Measurements from ENCODE around the gene IFITM10.

DNA sequence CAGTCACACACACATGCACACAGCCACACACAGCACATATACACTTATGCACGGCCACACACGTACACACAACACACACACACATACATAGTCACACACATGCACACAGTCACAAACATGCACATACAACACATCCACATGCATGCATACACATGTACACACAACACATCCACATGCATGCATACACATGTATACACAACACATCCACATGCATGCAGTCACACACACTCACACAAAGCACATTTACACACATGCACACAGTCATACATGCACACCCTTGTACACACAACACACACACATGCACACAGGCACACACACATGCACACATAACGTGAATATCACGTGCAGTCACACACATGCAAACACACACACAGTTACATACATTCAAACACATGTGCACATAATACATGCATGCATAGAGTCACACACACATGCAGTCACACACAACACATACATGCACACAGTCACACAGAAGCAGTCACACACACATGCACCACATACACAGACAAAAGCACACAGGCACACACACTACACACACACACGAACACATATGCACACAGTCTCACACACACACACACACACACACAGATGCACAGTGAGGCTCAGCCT is 18.8 kb downstream of the IFITM10 start:
- TF ChIP-seq, protein P1, sequence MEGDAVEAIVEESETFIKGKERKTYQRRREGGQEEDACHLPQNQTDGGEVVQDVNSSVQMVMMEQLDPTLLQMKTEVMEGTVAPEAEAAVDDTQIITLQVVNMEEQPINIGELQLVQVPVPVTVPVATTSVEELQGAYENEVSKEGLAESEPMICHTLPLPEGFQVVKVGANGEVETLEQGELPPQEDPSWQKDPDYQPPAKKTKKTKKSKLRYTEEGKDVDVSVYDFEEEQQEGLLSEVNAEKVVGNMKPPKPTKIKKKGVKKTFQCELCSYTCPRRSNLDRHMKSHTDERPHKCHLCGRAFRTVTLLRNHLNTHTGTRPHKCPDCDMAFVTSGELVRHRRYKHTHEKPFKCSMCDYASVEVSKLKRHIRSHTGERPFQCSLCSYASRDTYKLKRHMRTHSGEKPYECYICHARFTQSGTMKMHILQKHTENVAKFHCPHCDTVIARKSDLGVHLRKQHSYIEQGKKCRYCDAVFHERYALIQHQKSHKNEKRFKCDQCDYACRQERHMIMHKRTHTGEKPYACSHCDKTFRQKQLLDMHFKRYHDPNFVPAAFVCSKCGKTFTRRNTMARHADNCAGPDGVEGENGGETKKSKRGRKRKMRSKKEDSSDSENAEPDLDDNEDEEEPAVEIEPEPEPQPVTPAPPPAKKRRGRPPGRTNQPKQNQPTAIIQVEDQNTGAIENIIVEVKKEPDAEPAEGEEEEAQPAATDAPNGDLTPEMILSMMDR (IDR thresholded peaks at IDR 0.05): no peak
- TF ChIP-seq TEAD4 (IDR thresholded peaks at IDR 0.05; ENCODE audit: borderline replicate concordance, insufficient read depth) (no peak), POLR2AphosphoS5 (IDR thresholded peaks at IDR 0.05; ENCODE audit: low read depth, low read length) (no peak)

All from SK-N-SH (cell line).